ENCODE results near the gene MAP3K20.
"Not testable (repeated sequence)": the region's sequence is repeated elsewhere in the genome, so short reads cannot be mapped to it uniquely, and the experiment has no call there.

Gene MAP3K20

GRCh38 chr2:173087793-173088496, 12.3 kb downstream of the MAP3K20 start:
- DNase-seq (ENCODE audit: low read depth), result no peak

- DNase-seq (ENCODE audit: low read depth), result no peak
Observed at GRCh38 chr2:173090276-173090877, 14.7 kb downstream of the MAP3K20 start.

- no peak for DNase-seq (ENCODE audit: low read depth)
Observed at GRCh38 chr2:173090973-173091660, 15.5 kb downstream of the MAP3K20 start.

- DNase-seq (ENCODE audit: low read depth), result no peak
Observed at GRCh38 chr2:173091910-173092309, 16.3 kb downstream of the MAP3K20 start.

GRCh38 chr2:173092844-173093402, 17.3 kb downstream of the MAP3K20 start:
- DNase-seq (ENCODE audit: low read depth), result no peak

- not testable (repeated sequence) for DNase-seq (ENCODE audit: low read depth)
Observed at GRCh38 chr2:173093617-173094016, 18.0 kb downstream of the MAP3K20 start.

- no peak for DNase-seq (ENCODE audit: low read depth)
Observed at GRCh38 chr2:173094731-173095130, 19.1 kb downstream of the MAP3K20 start.

GRCh38 chr2:173095356-173095755, 19.7 kb downstream of the MAP3K20 start:
- no peak for DNase-seq (ENCODE audit: low read depth)

GRCh38 chr2:173099271-173099670, 23.6 kb downstream of the MAP3K20 start:
- no peak for DNase-seq (ENCODE audit: low read depth)

- no peak for DNase-seq (ENCODE audit: low read depth)
Observed at GRCh38 chr2:173099804-173100203, 24.2 kb downstream of the MAP3K20 start.

- no peak for DNase-seq (ENCODE audit: low read depth)
Observed at GRCh38 chr2:173101687-173102086, 26.0 kb downstream of the MAP3K20 start.

GRCh38 chr2:173104156-173104555, 28.5 kb downstream of the MAP3K20 start:
- no peak for DNase-seq (ENCODE audit: low read depth)

GRCh38 chr2:173106959-173107628, 31.4 kb downstream of the MAP3K20 start:
- no peak for DNase-seq (ENCODE audit: low read depth)

GRCh38 chr2:173107629-173108022, 32.0 kb downstream of the MAP3K20 start:
- DNase-seq (ENCODE audit: low read depth), result no peak

- DNase-seq (ENCODE audit: low read depth), result no peak
Observed at GRCh38 chr2:173109253-173110188, 33.9 kb downstream of the MAP3K20 start.

- DNase-seq (ENCODE audit: low read depth), result no peak
Observed at GRCh38 chr2:173117678-173118077, 42.0 kb downstream of the MAP3K20 start.

- DNase-seq (ENCODE audit: low read depth), result no peak
Observed at GRCh38 chr2:173118395-173118794, 42.7 kb downstream of the MAP3K20 start.

GRCh38 chr2:173119069-173119807, 43.6 kb downstream of the MAP3K20 start:
- no peak for DNase-seq (ENCODE audit: low read depth)

GRCh38 chr2:173119944-173120343, 44.3 kb downstream of the MAP3K20 start:
- DNase-seq (ENCODE audit: low read depth), result no peak

- DNase-seq (ENCODE audit: low read depth), result no peak
Observed at GRCh38 chr2:173122936-173123335, 47.3 kb downstream of the MAP3K20 start.

GRCh38 chr2:173124441-173124840, 48.8 kb downstream of the MAP3K20 start:
- no peak for DNase-seq (ENCODE audit: low read depth)

All from stimulated activated CD8-positive, alpha-beta memory T cell treated with anti-CD3 and anti-CD28 coated beads, Interleukin-4, amount 100 ng/mL, for 24 hours (primary cell).